HG03571 (cell line): Measurements from ENCODE around the gene PFKL.
"Not testable (repeated sequence)": the region's sequence is repeated elsewhere in the genome, so short reads cannot be mapped to it uniquely, and the experiment has no call there.

ENCODE experiments used
- ATAC-seq: cut with Tn5 transposase; IDR thresholded peaks from one replicate; pipeline ENCODE4 v1.9.1; 2021; ENCODE audit not compliant: unreplicated experiment

The PFKL gene

DNA sequence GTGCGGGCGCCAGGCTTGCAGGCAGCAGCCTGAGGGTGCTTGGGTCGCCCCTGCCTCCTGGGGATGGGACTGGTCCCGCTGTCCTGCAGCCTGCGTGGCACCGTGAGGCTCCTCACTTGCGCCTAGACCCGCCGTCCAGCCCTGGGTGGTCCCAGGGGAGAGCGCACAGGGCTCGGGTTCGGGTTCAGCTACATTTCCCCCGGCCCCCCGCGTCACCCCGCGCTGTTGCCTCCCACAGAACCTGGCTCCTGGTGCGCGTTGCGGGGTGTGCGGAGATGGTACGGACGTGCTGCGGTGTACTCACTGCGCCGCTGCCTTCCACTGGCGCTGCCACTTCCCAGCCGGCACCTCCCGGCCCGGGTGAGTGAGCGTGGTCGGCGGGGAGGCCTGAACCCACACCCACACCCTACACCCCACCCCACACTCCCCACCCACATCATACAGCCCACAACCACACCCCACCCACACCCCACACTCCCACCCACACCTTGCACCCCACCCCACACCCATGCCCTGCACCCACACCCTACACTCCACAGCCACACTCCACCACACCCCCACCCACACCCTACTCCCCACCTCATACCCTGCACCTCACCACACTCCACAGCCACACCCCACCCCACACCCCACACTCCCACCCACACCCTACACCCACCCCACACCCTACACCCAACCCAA is 6.2 kb upstream of the PFKL start:
- ATAC-seq, result no peak

DNA sequence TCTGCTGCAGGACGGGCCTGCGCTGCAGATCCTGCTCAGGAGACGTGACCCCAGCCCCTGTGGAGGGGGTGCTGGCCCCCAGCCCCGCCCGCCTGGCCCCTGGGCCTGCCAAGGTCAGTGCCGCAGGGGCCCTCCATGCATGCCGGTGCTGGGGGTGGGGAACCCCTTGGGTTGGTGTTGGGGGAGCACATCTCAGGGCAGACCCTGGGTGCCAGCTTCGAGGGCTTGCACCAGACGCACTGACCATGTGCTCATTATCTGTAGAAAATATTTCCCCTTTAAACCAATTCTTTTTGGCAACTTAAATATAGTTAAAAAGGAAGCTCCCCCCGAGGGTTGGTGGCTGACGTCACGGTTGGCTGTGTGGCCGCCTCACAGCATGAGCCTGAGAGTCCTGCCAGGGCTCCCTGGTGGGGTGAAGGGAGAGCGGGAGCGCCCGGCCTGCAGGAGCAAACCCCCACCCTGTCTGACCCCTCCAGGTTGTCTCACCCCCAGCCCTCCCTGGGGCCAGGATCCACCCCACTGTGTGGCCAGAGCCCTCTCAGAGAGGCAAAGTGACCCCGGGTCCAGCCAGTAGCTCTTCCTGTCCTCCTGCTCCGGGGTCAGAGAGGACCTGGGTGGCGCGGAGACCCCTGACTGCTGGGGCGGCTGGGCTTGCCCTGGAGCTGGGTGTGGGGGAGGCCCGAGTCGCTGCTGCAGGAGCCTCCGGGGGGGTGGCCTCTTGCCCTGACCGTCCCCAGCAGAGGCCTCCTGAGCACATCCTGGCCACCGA is 5.3 kb upstream of the PFKL start:
- no peak for ATAC-seq

DNA sequence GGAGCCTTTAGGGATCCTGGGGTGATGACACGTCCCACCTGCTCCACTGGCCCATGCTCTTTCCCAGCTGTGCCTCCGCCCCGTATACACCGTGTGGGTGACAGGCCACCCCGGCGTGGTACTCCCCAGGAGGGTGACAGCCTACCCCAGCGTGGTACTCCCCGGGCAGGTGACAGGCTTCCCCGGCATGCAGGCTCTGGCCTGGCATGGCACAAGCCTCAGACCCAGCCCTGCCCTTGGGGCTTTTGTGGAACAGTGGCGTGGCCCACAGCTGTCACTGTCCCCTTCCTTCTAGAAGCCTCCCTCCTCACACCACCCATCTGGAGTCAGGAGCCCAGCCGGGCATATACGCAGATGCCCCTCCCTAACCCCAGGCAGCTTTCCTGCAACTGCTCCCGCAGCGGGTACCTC is 4.7 kb upstream of the PFKL start:
- ATAC-seq, result no peak

DNA sequence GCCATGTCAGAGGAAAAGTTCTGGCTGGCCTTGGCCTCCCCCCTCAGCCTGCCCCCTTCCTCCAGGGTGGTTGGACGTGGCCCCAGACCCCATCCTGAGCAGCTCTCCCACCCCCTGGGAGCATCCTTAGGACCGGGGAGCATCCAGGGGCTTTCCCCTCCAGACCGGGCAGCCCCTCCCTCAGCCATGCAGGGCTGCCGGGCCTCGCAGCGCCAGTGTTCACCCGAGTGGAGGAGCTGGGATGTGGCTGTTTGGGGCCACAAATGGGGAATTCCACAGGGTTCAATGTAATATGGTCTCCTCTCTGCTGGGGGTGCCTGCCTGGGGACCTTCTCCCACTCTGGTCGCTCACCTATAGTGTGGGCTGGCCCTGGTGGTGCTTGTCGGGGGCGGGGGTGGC is 4.2 kb upstream of the PFKL start:
- ATAC-seq, result no peak

DNA sequence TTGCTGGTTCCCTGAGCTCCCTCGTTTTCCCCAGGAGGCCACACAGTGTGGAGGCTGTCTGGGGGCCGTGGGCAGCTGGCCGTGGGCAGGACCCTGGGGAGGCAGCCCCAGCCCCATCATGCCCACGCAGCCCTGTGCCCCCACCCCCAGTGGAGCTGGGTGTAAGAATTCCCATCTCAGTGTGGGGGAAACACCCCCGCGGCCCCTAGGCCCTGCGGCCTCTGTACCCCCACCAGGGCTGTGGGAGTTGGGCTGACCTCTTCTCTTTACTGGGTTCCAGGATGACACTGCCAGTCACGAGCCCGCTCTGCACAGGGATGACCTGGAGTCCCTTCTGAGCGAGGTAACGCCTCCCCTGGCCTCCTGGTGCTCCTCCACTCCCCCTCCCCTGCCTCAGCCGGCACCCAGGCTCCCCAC is 3.7 kb upstream of the PFKL start:
- no peak for ATAC-seq

DNA sequence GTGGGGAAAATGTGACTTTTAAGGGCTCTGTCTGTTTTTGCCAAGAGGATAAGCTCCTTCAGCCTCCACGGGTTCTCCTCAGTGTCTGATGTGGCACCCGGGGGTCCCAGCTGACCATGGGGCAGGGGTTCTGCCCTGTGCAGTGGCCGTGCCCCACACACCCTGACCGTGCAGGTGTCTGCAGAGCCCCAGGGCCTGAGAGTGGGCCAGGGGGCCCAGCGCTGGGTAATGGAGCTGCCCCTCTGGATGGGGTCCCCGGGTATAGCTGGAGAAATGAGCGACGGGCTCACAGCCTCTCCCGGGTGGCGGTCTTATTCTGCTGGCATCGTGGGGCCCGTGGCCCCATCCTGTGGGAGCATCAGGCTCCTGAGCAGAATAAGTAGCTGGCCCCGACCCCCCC is 2.9 kb upstream of the PFKL start:
- ATAC-seq, result no peak

DNA sequence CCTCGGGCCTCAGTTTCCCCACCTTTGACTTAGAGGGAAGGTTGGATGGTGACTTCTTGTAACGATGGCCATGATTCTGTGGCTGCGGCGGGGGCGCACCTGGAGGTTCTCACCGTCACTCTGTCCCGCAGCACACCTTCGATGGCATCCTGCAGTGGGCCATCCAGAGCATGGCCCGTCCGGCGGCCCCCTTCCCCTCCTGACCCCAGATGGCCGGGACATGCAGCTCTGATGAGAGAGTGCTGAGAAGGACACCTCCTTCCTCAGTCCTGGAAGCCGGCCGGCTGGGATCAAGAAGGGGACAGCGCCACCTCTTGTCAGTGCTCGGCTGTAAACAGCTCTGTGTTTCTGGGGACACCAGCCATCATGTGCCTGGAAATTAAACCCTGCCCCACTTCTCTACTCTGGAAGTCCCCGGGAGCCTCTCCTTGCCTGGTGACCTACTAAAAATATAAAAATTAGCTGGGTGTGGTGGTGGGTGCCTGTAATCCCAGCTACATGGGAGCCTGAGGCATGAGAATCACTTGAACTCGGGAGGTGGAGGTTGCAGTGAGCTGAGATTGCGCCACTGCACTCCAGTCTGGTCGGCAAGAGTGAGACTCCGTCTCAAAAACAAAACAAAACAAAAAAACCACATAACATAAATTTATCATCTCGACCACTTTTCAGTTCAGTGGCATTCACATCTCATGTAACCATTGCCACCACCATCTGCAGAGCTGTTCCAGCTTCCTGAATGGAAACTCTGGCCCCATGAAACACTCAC is 2.1 kb upstream of the PFKL start:
- no peak for ATAC-seq

DNA sequence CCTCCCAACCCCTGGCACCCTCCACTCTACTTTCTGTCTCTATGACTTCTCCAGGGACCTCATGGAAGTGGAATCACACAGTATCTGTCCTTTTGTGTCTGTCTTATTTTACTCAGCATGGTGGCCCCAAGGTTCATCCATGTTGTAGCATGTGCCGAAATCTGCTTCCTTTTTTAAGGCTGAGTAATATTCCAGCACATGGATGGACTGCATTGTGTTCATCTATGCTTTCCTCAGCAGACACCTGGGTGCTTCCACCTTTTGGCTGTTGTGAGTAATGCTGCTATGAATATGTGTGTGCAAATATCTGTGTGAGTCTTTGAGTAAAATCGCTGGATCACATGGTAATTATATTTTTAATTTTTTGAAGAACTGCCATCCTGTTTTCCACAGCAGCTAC is 1.6 kb upstream of the PFKL start:
- no peak for ATAC-seq

DNA sequence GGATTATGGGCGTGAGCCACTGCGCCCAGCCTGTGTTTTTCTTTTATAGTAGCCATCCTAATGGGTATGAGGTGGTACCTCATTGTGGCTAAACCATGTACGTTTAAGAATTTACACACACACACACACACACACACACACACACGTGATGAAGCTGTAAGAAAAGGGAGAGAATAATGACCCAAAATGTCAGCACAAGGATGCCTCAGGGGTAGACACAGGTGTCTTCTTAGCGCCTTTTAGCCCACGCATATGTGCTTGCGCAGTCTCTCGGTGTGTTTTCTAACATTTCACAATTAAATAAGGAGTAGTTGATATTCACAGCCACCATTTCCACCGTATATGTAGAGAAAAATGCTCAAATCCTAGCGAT is 782 bp upstream of the PFKL start:
- no peak for ATAC-seq

DNA sequence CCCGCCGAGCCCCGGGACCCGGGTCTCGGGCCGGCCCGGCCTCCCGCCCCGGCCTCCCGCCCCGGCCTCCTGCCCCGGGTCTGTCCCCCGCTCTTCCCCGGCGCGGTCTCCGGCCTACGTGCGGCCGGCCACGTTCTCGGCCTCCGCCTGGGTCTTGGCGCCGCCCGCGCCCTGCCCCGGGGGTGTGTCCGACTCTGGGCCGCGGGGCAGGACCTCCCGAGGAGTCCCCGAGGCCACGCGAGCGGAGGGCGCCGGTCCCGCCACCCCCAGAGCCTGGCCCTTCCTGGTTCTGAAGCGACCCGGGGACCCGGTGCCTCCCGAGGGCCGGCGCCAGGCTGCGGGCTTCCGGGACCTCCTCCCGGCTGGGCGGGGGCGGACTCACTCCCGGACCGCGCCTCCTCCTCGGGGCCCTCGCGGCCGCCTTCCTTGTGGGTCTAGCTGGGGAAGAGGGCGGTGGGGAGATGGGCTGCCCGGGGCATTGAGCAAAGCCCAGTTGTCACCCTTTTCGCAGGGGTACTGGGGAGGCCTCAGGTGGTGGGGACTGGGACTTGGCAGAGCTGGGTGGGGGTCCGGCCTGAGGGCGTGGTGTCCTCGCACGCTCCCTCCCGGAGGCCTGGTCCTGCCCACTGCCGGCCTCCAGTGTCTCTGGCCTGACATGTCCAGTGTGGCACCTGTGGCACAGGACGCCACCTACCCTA is 558 bp downstream of the PFKL start:
- ATAC-seq, result peak; percentile 32

DNA sequence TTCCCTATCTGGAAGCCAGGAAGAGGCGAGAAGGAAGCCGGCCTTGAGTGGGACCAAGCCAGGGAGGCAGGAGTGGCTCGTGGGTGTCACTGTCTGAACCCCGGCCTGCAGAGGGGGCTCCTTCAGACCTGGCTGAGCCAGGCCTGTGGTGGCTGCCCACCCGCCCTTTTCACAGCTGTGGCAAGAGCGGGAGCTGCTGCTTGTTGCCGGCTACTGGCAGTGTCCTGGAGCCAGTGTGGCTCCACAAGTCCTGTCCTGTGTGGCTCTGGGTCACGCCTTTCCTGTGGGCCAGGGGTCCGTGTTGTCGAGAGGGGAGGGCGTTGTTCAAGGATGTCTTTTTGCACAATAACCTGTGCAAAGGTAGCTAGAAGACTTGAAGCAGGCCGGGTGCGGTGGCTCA is 1.3 kb downstream of the PFKL start:
- ATAC-seq, result no peak

DNA sequence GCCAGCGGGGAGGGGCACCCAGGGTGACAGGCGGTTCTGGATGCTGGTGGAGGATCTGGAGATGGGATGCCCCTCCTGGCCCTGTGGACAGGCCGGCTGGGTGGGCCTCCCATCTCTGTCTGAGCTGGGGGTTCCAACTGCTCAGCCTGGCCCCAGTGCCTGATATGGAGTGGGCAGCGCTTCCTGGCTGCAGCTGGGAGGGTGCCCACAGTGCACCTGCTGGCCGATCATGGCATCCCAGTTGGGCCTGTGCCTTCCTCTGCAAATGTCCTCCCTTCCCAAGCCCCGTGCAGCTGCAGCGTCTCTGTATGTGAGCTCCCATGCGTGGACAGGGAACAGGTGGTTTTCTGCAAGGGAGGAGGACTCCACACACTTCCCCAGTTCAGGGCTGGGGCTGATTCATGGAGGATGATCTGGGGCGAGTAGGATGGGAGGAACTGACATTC is 2.1 kb downstream of the PFKL start:
- no peak for ATAC-seq

DNA sequence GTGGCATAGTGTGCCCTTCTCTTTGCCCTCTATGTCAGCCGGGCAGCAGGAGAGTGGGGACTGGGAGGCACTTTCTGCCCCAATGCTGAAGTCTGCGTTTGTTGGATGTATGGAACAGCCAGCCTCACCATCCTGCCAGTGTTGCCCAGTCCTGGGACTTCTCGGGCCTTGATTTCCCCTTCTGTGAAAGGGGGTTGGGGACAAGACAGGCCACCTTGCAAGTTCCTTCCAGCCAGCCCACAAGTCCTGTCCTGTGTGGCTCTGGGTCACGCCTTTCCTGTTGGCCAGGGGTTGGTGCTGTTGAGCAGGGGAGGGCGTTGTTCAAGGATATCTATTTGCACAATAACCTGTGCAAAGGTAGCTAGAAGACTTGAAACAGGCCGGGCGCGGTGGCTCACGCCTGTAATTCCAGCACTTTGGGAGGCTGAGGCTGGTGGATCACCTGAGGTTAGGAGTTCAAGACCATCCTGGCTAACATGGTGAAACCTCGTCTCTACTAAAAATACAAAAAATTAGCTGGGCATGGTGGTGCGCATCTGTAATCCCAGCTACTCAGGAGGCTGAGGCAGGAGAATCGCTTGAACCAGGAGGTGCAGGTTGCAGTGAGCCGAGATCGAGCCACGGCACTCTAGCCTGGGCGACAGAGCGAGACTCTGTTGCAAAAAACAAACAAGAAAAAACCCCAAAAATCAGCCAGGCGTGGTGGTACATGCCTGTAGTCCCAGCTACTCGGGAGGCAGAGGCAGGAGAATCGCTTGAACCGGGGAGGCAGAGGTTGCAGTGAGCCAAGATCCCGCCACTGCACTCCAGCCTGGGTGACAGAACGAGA is 2.9 kb downstream of the PFKL start:
- not testable (repeated sequence) for ATAC-seq

DNA sequence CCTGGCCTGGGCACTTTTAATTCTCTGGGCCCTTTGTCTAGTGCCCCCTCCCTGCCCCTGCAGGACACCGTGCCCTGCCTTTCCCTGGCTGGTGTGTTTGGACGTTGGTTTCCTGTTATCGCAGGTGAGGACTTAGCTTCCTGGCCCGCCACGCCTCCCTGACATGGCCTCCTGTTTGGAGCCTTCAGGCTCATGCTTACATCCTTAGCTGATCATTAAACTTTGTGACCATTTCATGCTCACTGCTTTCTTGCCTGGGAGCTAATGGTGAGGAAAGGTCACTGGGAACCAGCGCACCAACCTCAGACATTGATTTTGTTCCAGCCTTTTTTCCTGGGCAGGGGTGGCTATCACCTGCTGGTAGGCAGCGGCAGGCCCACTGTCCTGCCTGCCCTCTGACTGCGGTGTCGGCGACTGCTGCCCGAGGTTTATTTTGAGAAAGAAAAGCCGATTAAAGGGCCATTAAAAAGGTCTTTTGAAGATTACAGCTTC is 3.7 kb downstream of the PFKL start:
- no peak for ATAC-seq

DNA sequence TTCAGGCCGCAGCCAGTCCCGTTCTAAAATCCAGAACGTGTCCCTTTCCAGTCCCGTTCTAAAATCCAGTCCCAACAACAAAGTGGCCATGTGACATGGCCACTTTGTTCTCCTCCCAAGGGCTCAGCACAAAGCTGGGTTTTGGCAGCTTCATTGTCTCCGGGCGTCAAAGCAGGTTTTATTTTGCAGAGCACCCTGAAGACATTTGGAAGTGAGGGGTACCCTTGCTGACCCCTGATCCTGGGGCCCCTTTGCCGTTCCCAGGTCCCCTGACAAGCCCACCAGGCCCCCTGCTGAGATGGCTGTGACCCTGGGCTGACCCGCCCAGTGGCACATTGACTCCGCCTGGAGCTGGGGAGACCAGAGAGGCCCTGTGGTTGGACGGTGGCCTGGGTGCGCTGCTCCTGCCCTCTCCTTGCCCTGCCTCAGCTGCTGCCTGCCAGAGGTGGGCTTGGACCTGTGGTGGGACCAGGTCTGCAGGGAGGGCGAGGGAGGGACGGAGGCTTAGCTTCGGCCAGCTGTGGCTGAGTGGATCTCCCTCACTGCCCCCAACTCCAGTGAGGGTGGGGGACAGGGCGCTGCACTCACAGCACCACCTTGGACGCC is 4.3 kb downstream of the PFKL start:
- ATAC-seq, result no peak

DNA sequence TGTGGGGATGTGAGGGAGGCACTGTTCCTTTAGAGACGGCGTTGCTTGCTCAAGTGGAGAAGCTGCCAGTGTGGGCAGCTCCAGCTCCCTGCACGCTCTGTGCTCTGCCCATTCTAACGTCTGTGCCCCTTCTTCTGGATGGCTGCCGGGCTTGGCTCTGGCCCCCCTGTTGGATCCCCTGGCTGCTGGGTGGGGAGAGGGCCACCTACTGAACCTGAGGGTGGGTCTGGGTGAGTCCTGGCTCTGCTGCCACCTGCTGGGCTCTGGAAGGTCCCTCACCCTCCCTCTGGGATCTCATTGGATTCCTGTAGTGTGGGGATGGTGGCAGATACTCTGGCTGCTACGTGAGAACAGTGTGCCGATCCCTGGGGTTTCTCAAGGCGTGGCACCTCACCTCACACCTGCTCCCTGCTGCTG is 5.0 kb downstream of the PFKL start:
- ATAC-seq, result no peak

DNA sequence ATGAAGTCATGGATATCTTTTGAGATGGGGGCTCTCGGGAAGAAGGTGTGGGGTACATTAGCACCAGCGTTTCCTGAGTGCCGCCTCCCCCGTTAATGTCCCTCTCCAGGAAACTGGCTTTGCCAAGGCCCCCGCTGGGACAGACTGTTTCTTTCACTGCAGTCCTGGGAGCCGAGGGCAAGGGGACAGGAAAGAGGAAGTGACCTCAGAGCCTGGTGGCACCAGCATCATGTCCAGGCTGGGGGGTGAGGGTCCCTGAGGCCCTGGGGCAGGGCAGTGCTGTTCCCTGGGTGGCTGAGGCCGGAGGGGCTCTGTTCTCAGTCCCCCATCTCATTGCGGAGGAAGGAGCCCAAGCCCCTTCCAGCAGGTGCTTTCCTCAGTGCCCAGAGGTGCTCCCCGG is 5.8 kb downstream of the PFKL start:
- ATAC-seq, result no peak

DNA sequence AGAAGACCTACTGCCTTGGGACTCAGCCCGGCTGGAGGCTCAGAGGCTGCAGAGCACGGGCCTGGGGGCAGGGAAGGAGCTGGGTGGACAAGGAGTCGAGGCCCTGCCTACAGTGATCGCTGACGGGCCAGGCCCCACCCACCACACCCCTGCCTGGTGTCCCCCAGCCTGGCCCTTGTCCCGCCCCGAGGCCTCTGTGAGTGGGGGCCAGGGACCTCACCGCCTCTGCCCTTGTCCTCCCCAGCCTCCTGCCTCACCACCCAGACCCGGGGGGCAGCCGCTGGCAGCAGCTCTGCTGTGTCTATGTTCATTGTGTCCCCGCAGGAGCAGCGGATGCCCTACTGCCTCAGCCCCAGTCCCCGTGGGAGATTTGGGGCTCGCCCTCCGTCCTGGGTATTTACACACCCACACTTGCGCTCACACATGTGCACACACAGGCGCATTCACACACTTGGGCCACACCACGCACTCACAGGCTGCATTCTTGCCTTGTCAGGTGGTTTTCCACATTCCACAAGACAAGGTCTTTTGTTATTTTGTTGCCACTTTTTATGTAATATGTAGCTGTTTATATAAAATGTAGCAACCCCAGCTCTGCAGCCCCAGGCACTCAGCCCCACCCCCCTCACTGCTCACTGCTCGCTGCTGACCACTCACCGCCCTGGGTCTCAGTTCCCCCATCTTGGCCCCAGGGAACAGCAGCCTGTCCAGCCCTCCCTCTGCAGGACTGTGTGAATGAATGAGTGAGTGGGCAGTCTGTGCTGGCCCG is 7.3 kb downstream of the PFKL start:
- ATAC-seq, result no peak
